ENCODE results near the gene ZMYND12.
A peak's percentile ranks its signal among the peaks of the same experiment; 100 is the strongest.

The ZMYND12 gene

GRCh38 chr1:42434340-42434739, 21.5 kb downstream of the ZMYND12 start:
- DNase-seq = no peak

- DNase-seq = no peak
Observed at GRCh38 chr1:42433369-42433768, 22.5 kb downstream of the ZMYND12 start.

- DNase-seq = no peak
Observed at GRCh38 chr1:42432714-42433113, 23.1 kb downstream of the ZMYND12 start.

GRCh38 chr1:42431514-42431913, 24.3 kb downstream of the ZMYND12 start:
- no peak for DNase-seq

GRCh38 chr1:42430286-42431135, 25.3 kb downstream of the ZMYND12 start:
- no peak for DNase-seq

- DNase-seq = no peak
Observed at GRCh38 chr1:42429603-42430002, 26.2 kb downstream of the ZMYND12 start.

GRCh38 chr1:42427240-42427639, 28.6 kb downstream of the ZMYND12 start:
- no peak for DNase-seq

GRCh38 chr1:42424201-42424600, 31.6 kb downstream of the ZMYND12 start:
- DNase-seq = no peak

- DNase-seq = no peak
Observed at GRCh38 chr1:42423681-42424080, 32.1 kb downstream of the ZMYND12 start.

GRCh38 chr1:42422737-42423136, 33.1 kb downstream of the ZMYND12 start:
- DNase-seq = no peak

- DNase-seq = no peak
Observed at GRCh38 chr1:42420911-42421585, 34.8 kb downstream of the ZMYND12 start.

GRCh38 chr1:42420121-42420520, 35.7 kb downstream of the ZMYND12 start:
- no peak for DNase-seq

GRCh38 chr1:42419126-42419821, 36.5 kb downstream of the ZMYND12 start:
- no peak for DNase-seq

GRCh38 chr1:42418516-42418915, 37.3 kb downstream of the ZMYND12 start:
- DNase-seq = no peak

GRCh38 chr1:42417166-42417565, 38.7 kb downstream of the ZMYND12 start:
- no peak for DNase-seq

- DNase-seq = no peak
Observed at GRCh38 chr1:42414551-42415496, 41.0 kb downstream of the ZMYND12 start.

- DNase-seq = no peak
Observed at GRCh38 chr1:42403880-42404400, 51.9 kb downstream of the ZMYND12 start.

- DNase-seq = no peak
Observed at GRCh38 chr1:42399315-42400100, 56.3 kb downstream of the ZMYND12 start.

- peak; percentile 53 for DNase-seq
Observed at GRCh38 chr1:42392967-42393848, 62.6 kb downstream of the ZMYND12 start.

- no peak for DNase-seq
Observed at GRCh38 chr1:42392255-42392654, 63.6 kb downstream of the ZMYND12 start.

Measured in activated CD4-positive, alpha-beta T cell treated with anti-CD3 and anti-CD28 coated beads, Interleukin-2, amount 50 U/mL, for 16 hours (primary cell).